ENCODE data around the gene FBXW9. TPM values are rescaled to one million over a fixed set of nuclear protein-coding genes. Genes with fewer than 3 reads are reported as not detected.
"Not testable (repeated sequence)": the region's sequence is repeated elsewhere in the genome, so short reads cannot be mapped to it uniquely, and the experiment has no call there.

The FBXW9 gene
- total and polyA plus RNA-seq, 5 donors, result 1.2 to 2.1 (median 1.9) TPM

DNA sequence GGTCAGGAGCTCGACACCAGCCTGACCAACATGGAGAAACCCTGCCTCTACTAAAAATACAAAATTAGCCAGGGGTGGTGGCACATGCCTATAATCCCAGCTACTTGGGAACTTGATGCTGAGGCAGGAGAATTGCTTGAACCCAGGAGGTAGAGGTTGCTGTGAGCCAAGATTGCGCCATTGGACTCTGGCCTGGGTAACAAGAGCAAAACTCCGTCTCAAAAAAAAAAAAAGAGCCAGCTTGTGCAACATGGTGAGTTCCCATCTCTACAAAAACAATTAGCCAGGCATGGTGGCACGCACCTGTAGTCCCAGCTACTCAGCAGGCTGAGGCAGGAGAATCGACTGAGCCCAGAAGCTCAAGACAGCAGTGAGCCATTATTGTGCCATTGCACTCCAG lies 18.4 kb downstream of the FBXW9 start:
- WGBS, result 86% methylated on average over 5 of the region's 5 CpGs
- H3K4me3 ChIP-seq (ENCODE audit: low read length); DNase-seq; H3K27me3 ChIP-seq (ENCODE audit: control insufficient read depth, insufficient read depth); H3K27ac ChIP-seq (ENCODE audit: low read length); H3K9me3 ChIP-seq (ENCODE audit: control insufficient read depth, low read length); H3K4me1 ChIP-seq (ENCODE audit: control insufficient read depth, insufficient read depth, low read length); ATAC-seq: not testable (repeated sequence)
- intact Hi-C loops (cut with DNase I), result loop anchor here in 1 of 4 donors (10.0 kb wide), 1 partner anchor 167 kb away; no protein-coding TSS in a partner anchor

DNA sequence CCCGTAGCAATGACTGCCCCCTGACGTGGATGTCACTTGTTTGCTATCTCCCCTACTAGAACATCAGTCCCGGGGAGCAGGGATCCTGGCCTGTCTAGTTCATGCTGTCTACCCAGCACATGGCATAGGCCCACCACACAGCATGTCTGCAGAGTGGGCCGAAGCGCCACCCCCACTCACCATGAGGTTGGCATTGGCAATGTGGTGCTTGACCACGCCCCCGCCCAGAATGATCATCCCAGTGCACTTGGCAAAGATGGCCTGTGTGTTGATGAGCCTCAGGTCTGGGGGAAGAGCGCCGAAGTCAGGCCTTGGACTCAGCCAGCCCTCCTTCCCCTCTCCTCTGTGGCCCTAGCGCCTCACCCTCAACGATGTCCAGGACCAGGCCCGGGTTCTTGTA lies 19.5 kb downstream of the FBXW9 start:
- no peaks in the 10 kb centered on the region for H3K9me3 ChIP-seq (ENCODE audit: control insufficient read depth, low read length)
- peaks cover 2% of the 10 kb centered on the region for H3K4me1 ChIP-seq (ENCODE audit: control insufficient read depth, insufficient read depth, low read length)
- 89% methylated on average over 12 of the region's 12 CpGs for WGBS
- no peaks in the 10 kb centered on the region for H3K27me3 ChIP-seq (ENCODE audit: control insufficient read depth, insufficient read depth)
- no peak overlapping the region for H3K4me3 ChIP-seq (ENCODE audit: low read length)
- intact Hi-C loops (cut with DNase I), result loop anchor here in 1 of 4 donors (10.0 kb wide), 1 partner anchor 168 kb away; no protein-coding TSS in a partner anchor
- no peak for ATAC-seq
- no peak overlapping the region for H3K27ac ChIP-seq (ENCODE audit: low read length)
- peak in 2 of 3 donors; percentile 50 to 53 for DNase-seq

DNA sequence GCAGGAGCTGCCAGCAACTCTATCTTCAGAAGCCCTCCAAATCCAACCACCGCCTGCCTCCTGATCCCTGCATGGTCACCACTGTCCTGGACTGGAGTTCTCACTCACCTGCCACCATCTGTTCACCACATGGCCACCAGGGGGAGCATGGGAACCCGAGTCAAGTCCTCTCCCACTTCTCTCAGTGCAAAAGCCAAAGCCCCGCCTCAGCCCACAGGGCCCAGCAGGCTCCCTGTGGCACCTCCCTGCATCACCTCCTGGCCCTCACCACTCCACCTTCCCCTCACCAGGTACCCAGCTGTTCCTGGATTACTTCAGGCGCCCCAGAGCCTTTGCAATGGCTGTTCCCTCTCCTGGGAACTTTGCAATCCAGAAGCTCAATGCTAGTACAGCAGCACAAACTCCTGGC lies 20.0 kb downstream of the FBXW9 start:
- 24% methylated on average over 4 of the region's 4 CpGs for WGBS
- Histone ChIP-seq H3K4me1 (ENCODE audit: control insufficient read depth, insufficient read depth, low read length) (peaks cover 2% of the 10 kb centered on the region), H3K9me3 (ENCODE audit: control insufficient read depth, low read length) (no peaks in the 10 kb centered on the region), H3K27me3 (ENCODE audit: control insufficient read depth, insufficient read depth) (no peaks in the 10 kb centered on the region), H3K4me3 (ENCODE audit: low read length) (no peak overlapping the region), H3K27ac (ENCODE audit: low read length) (no peak overlapping the region)
- DNase-seq (peak; percentile 85 to 93 (median 91)), ATAC-seq (peak; percentile 38 to 54)
- intact Hi-C loops (cut with DNase I), result loop anchor here in 1 of 4 donors (10.0 kb wide), 1 partner anchor 168 kb away; no protein-coding TSS in a partner anchor

- DNase-seq (peak in 2 of 3 donors; percentile 56 to 64), ATAC-seq (no peak)
- Histone ChIP-seq H3K4me1 (ENCODE audit: control insufficient read depth, insufficient read depth, low read length) (peaks cover 1% of the 10 kb centered on the region), H3K9me3 (ENCODE audit: control insufficient read depth, low read length) (no peaks in the 10 kb centered on the region), H3K27me3 (ENCODE audit: control insufficient read depth, insufficient read depth) (no peaks in the 10 kb centered on the region), H3K4me3 (ENCODE audit: low read length) (no peak overlapping the region), H3K27ac (ENCODE audit: low read length) (no peak overlapping the region)
- intact Hi-C loops (cut with DNase I), result loop anchor here in 1 of 4 donors (10.0 kb wide), 1 partner anchor 169 kb away; no protein-coding TSS in a partner anchor
- 88% methylated on average over 15 of the region's 15 CpGs for WGBS
These were observed 20.5 kb downstream of the FBXW9 start for GRCh38 chr19:12675940-12676339.

DNA sequence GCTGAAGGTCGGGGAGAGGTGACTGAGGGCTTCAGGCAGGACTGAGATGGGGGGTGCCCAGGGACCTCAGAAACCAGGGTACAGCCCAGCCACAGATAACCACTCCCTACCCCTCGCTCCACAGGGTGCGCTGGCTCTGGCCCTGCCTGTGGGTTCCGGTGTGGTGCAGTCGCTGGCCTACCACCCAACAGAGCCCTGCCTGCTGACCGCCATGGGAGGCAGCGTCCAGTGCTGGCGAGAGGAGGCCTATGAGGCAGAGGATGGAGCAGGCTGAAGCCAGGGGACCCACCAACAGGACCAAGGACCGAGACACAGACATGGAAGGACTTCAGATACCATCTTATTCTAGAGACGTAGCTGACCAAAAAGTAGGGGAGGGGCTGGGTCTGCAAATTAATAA lies 21.0 kb downstream of the FBXW9 start:
- Histone ChIP-seq H3K9me3 (ENCODE audit: control insufficient read depth, low read length) (no peaks in the 10 kb centered on the region), H3K4me3 (ENCODE audit: low read length) (no peak overlapping the region), H3K27me3 (ENCODE audit: control insufficient read depth, insufficient read depth) (no peaks in the 10 kb centered on the region), H3K27ac (ENCODE audit: low read length) (no peak overlapping the region), H3K4me1 (ENCODE audit: control insufficient read depth, insufficient read depth, low read length) (no peaks in the 10 kb centered on the region)
- 93% methylated on average over 10 of the region's 10 CpGs for WGBS
- ATAC-seq, result no peak
- DNase-seq, result peak in 1 of 3 donors; percentile 40
- intact Hi-C loops (cut with DNase I), result loop anchor here in 1 of 4 donors (10.0 kb wide), 1 partner anchor 169 kb away; no protein-coding TSS in a partner anchor

DNA sequence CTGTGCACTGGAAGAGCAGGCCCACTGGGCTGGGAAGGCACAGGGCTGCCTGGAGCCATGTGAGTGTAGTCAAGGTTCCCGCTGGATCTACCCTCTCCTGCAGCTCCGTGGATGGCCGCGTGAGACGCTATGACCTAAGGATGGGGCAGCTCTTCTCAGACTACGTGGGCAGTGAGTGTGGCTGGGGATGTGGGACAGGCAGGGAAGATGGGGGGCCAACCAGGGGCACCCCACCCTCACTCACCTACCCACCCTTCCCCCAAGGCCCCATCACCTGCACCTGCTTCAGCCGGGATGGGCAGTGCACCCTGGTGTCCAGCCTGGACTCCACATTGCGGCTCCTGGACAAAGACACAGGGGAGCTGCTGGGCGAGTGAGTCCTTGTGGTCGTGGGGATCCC lies 23.7 kb downstream of the FBXW9 start:
- no peak overlapping the region for H3K27ac ChIP-seq (ENCODE audit: low read length)
- 88% methylated on average over 10 of the region's 10 CpGs for WGBS
- intact Hi-C loops (cut with DNase I), result loop anchor here in 1 of 4 donors (10.0 kb wide), 1 partner anchor 172 kb away; no protein-coding TSS in a partner anchor
- H3K4me1 ChIP-seq (ENCODE audit: control insufficient read depth, insufficient read depth, low read length), result peaks cover 3% of the 10 kb centered on the region
- no peaks in the 10 kb centered on the region for H3K9me3 ChIP-seq (ENCODE audit: control insufficient read depth, low read length)
- no peaks in the 10 kb centered on the region for H3K27me3 ChIP-seq (ENCODE audit: control insufficient read depth, insufficient read depth)
- ATAC-seq, result no peak
- no peak for DNase-seq
- H3K4me3 ChIP-seq (ENCODE audit: low read length), result no peak overlapping the region

- intact Hi-C loops (cut with DNase I), result loop anchor here in 1 of 4 donors (10.0 kb wide), 1 partner anchor 174 kb away; no protein-coding TSS in a partner anchor
- no peak overlapping the region for H3K27ac ChIP-seq (ENCODE audit: low read length)
- ATAC-seq, result no peak
- H3K4me1 ChIP-seq (ENCODE audit: control insufficient read depth, insufficient read depth, low read length), result peaks cover 7% of the 10 kb centered on the region
- peak overlapping the region; percentile 59 for H3K4me3 ChIP-seq (ENCODE audit: low read length)
- no peaks in the 10 kb centered on the region for H3K9me3 ChIP-seq (ENCODE audit: control insufficient read depth, low read length)
- DNase-seq, result peak in 1 of 3 donors; percentile 58
- 41% methylated on average over 26 of the region's 26 CpGs for WGBS
- no peaks in the 10 kb centered on the region for H3K27me3 ChIP-seq (ENCODE audit: control insufficient read depth, insufficient read depth)
These were observed 26.1 kb downstream of the FBXW9 start for GRCh38 chr19:12670159-12670928.

DNA sequence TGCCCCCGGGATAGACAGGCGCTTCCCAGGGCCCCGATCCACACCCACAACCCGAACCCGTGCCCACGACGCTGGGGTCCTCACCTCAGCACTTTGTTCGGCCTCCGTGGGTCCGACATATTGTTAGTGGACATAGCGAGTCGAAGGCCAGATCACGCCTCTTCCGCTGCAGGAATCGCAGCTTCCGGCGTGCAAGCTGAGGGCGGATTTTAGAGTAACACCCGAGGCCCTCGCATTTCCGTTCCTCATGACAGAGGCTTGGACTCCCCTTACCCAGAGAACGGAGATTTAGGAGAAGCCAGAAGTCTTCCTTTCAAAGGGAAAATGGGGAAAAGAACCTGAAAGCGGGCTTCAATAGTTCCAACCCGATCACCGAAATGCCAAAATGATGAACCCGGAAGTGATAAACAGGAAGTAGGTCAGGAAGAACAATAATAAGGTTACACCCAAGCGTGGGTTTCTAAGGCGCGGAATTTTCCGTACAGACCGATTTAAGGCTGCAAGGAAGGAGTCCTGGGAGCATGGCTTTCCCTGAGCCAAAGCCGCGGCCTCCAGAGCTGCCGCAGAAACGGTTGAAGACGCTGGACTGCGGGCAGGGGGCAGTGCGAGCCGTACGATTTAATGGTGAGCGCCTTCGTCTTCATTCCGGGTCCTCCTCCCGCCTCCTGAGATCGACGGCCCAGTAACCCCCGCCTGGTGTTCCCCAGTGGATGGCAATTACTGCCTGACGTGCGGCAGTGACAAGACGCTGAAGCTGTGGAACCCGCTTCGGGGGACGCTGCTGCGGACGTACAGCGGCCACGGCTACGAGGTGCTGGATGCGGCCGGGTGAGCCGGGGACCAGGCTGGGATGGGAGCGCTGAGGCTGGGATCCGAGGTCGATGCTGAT lies 26.9 kb downstream of the FBXW9 start:
- under 1% methylated on average over 64 of the region's 64 CpGs for WGBS
- H3K9me3 ChIP-seq (ENCODE audit: control insufficient read depth, low read length), result no peaks in the 10 kb centered on the region
- DNase-seq (peak; percentile 81 to 93 (median 88)), ATAC-seq (peak; percentile 67 to 69)
- no peaks in the 10 kb centered on the region for H3K27me3 ChIP-seq (ENCODE audit: control insufficient read depth, insufficient read depth)
- intact Hi-C loops (cut with DNase I), result loop anchor here in 2 of 4 donors (10.0 kb wide), 2 partner anchors 105 to 175 kb away; no protein-coding TSS in a partner anchor
- H3K27ac ChIP-seq (ENCODE audit: low read length), result peak overlapping the region; percentile 97
- peaks cover 7% of the 10 kb centered on the region for H3K4me1 ChIP-seq (ENCODE audit: control insufficient read depth, insufficient read depth, low read length)
- peak overlapping the region; percentile 59 for H3K4me3 ChIP-seq (ENCODE audit: low read length)

- under 1% methylated on average over 24 of the region's 24 CpGs for WGBS
- H3K27ac ChIP-seq (ENCODE audit: low read length), result peak overlapping the region; percentile 97
- ATAC-seq, result peak; percentile 7 to 10
- intact Hi-C loops (cut with DNase I), result loop anchor here in 1 of 4 donors (10.0 kb wide), 1 partner anchor 104 kb away; no protein-coding TSS in a partner anchor
- H3K4me3 ChIP-seq (ENCODE audit: low read length), result peak overlapping the region; percentile 59
- H3K4me1 ChIP-seq (ENCODE audit: control insufficient read depth, insufficient read depth, low read length), result peaks cover 7% of the 10 kb centered on the region
- DNase-seq, result peak; percentile 58 to 84 (median 80)
- H3K27me3 ChIP-seq (ENCODE audit: control insufficient read depth, insufficient read depth), result no peaks in the 10 kb centered on the region
- H3K9me3 ChIP-seq (ENCODE audit: control insufficient read depth, low read length), result no peaks in the 10 kb centered on the region
These were observed 27.5 kb downstream of the FBXW9 start for GRCh38 chr19:12668932-12669269.

GRCh38 chr19:12668346-12668745 lies 28.1 kb downstream of the FBXW9 start:
- intact Hi-C loops (cut with DNase I), result loop anchor here in 1 of 4 donors (10.0 kb wide), 1 partner anchor 104 kb away; no protein-coding TSS in a partner anchor
- Histone ChIP-seq H3K9me3 (ENCODE audit: control insufficient read depth, low read length) (no peaks in the 10 kb centered on the region), H3K27ac (ENCODE audit: low read length) (no peak overlapping the region), H3K27me3 (ENCODE audit: control insufficient read depth, insufficient read depth) (no peaks in the 10 kb centered on the region), H3K4me1 (ENCODE audit: control insufficient read depth, insufficient read depth, low read length) (peaks cover 7% of the 10 kb centered on the region), H3K4me3 (ENCODE audit: low read length) (peak overlapping the region; percentile 59)
- no peak for ATAC-seq
- DNase-seq, result no peak
- WGBS, result 67% methylated on average over 8 of the region's 8 CpGs

Data from right cardiac atrium (tissue), 5 donors.